Coronary artery (tissue), 2 donors: ENCODE data around the gene IDI2.
A peak's percentile ranks its signal among the peaks of the same experiment; 100 is the strongest.

ENCODE experiments used
- DNase-seq: peaks from one replicate; pipeline ENCODE4 v3.0.0-alpha.2; 2017; ENCODE audit warnings: low spot score
- H3K27ac ChIP-seq, 2 donors: fragments of 200-600 bp; sonication (generic); one replicate each; pipeline ENCODE4 v1.5.1; 2016 to 2019
- H3K4me3 ChIP-seq: fragments of 200-600 bp; sonication (generic); 2 replicates; pipeline ENCODE4 v1.5.1; 2016; ENCODE audit warnings: mild to moderate bottlenecking, moderate library complexity
- TF ChIP-seq, protein P1 (sequence below): fragments of 200-600 bp; sonication (generic); IDR thresholded peaks from one replicate; pipeline ENCODE4 v1.5.1; 2019; ENCODE audit warnings: antibody characterized with exemption

Gene IDI2

DNA sequence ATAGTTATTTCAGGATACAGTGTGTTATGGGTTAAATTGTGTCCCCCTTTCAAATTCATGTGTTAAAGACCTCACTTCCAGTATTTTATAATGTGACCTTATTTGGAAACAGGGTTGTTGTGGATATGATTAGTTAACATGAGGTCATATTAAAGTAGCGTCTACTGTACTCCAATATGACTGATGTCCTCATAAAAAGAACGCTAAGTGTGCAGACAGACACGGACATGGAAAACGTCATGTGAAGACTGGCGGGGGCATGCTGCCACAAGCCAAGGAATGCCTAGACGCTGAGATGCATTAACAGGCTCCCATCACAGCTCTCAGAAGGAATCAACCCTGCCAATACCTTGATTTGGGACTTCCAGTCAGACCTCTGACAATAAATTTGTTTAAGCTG lies 29.0 kb upstream of the IDI2 start:
- H3K27ac ChIP-seq: no peak overlapping the region
- no peak for DNase-seq
- TF ChIP-seq, protein P1, sequence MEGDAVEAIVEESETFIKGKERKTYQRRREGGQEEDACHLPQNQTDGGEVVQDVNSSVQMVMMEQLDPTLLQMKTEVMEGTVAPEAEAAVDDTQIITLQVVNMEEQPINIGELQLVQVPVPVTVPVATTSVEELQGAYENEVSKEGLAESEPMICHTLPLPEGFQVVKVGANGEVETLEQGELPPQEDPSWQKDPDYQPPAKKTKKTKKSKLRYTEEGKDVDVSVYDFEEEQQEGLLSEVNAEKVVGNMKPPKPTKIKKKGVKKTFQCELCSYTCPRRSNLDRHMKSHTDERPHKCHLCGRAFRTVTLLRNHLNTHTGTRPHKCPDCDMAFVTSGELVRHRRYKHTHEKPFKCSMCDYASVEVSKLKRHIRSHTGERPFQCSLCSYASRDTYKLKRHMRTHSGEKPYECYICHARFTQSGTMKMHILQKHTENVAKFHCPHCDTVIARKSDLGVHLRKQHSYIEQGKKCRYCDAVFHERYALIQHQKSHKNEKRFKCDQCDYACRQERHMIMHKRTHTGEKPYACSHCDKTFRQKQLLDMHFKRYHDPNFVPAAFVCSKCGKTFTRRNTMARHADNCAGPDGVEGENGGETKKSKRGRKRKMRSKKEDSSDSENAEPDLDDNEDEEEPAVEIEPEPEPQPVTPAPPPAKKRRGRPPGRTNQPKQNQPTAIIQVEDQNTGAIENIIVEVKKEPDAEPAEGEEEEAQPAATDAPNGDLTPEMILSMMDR: no peak
- H3K4me3 ChIP-seq: peak overlapping the region; percentile 41

DNA sequence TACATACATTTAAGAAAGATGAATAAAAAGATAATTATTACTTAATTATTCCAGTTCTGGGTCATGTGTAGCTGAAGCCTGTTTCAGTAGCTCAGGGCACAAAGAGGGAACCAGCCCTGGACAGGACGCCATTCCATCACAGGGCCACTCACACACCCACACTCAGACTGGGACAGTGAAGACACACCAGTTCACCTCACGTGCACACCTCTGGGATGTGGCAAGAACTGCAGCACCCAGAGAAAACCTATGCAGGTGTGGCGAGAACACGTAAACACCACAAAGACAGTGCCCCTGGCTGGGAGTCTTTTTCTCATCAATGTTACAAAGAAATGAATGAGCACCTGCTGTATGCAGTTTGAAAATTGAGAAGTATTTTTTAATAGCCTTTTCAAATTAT lies 24.9 kb upstream of the IDI2 start:
- no peak for DNase-seq
- TF ChIP-seq, protein P1: no peak
- Histone ChIP-seq H3K4me3 (no peak overlapping the region), H3K27ac (peak overlapping the region in 1 of 2 donors; percentile 98)

DNA sequence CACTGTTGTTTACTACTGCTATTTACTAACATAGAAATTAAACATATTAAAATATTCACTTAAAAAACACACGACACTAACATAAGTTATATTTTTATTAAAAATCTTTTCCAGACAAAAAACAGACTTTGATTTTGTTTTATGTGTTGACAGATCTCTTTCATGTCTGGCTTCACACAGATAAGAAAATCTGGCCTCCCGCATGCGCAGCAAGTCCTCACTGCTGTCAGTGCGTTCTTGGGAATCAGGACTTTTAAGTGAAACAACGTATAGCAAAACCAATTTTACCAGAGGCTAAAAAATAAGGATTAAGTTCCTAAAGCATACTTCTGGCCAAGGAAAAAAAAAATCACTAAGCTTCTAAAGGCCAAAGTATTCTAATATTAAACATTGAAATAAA lies 24.5 kb upstream of the IDI2 start:
- DNase-seq: no peak
- H3K27ac ChIP-seq: peak overlapping the region; percentile 98 to 99
- TF ChIP-seq, protein P1: no peak
- H3K4me3 ChIP-seq: peak overlapping the region; percentile 89

DNA sequence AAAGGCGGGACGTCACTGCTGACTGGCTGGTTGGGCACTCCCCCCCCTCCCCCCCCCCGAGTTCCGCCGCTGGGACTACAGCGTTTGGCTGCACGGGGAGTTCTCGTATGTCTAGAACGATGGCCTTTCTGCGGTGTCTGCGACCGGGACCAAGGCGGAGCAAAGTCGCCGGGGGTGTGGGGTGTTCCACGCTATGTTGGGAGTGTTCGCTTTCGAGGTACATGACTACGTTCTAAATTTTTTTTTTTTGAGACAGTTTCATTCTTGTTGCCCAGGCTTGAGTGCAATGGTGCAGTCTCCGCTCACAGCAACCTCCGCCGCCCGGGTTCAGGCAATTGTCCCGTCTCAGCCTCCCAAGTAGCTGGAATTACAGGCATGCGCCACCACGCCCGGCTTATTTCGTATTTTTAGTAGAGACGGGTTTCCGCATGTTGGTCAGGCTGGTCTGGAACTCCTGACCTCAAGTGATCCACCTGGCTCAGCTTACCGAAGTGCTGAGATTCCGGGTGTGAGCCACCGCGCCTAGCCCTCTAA lies 23.8 kb upstream of the IDI2 start:
- DNase-seq: no peak
- Histone ChIP-seq H3K4me3 (peak overlapping the region; percentile 89), H3K27ac (peak overlapping the region; percentile 98 to 99)
- TF ChIP-seq, protein P1: no peak

DNA sequence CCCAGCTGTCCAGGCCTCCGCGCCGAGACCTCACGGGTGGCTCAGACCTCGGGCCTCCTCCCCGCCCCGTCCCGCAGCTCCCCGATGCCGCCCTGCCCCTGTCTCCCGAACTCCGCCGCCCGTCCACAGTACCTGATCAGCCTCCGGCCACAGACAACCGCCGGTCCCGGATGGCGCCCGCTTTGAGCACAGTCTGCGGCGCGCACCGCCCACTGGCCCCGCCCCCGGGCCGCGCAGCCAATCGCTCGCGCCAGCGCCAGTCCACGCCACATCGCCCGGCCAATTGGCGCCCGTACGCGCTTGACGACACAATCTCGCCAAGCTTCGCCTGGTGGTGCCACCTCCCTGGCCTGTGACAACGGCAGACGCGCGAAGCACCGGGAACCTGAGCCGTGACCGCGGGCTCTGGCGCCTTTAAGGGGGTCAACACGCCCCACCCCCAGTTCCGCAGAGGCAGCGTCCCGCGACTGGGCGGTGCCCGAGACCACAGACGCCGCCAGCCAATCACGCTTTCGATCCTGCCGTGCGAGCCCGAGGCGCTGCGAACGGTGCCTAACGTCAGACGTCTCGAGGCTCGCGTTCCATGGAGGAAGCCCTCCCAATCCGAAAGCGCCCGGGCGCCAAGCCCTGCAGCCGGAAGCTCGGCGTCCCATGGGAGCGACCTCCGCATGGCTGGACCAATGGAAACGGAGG lies 23.2 kb upstream of the IDI2 start, which contains the start of gene IDI1:
Gene IDI1 (minus strand): TSS at position 388 of the 693 bp plus-strand sequence. CDS start 116 bp downstream, at position 272.
- DNase-seq: peak; percentile 99
- peak within 1 kb of the TSS; percentile 89 for H3K4me3 ChIP-seq
- TF ChIP-seq, protein P1: no peak
- H3K27ac ChIP-seq: peak within 1 kb of the TSS; percentile 98 to 99

DNA sequence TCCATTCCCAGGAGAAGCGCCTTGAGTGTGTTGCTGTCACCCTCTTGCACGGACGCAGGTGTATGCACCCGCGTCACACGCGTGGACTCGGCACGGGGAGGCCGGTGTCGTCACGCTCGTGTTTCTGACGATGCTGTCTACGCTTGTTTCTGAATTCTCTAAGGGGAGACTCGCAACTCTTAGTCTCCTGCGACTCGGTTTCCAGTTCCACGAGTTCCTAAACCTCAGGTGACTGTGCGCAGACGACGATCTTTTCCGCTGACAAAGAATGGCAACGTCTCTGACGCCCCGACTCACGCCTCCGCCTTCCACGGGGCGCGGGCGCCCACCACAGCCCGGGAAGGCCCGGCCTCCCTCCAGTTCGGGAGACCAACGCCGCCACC lies 22.7 kb upstream of the IDI2 start:
- TF ChIP-seq, protein P1: no peak
- Histone ChIP-seq H3K27ac (peak overlapping the region; percentile 98 to 99), H3K4me3 (peak overlapping the region; percentile 89)
- DNase-seq: no peak

DNA sequence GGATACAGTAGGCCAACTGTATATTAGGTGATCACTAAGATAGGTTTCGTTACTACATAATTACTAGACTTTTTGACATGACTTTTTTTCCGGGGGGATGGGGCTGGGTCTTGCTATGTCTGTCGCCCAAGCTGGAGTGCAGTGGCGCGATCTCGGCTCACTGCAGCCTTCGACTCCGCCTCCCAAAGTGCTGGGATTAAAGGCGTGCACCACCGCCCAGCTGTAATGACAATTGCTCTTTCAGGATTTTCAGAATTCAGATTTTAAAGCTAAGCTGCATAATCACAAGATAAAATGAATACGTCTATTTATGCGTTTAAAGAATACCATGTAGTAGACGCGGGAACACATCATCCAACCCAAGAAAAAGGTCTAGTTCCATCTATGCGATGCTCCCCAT lies 22.3 kb upstream of the IDI2 start:
- TF ChIP-seq, protein P1: no peak
- no peak for DNase-seq
- Histone ChIP-seq H3K27ac (peak overlapping the region; percentile 98 to 99), H3K4me3 (peak overlapping the region; percentile 89)
